Camera-type eye (tissue), 1 donor: ENCODE data around the gene KLHL29. TPM values are rescaled to one million over a fixed set of nuclear protein-coding genes. Genes with fewer than 3 reads are reported as not detected.

ENCODE experiments used
- total RNA-seq: library from RNA; depleted of rRNA; stranded (reverse); fragments of >200 nt; gene quantifications from one replicate; pipeline ENCODE4 v1.2.3, GENCODE V29; 2014

KLHL29 gene
- 31.6 TPM for total RNA-seq

DNA sequence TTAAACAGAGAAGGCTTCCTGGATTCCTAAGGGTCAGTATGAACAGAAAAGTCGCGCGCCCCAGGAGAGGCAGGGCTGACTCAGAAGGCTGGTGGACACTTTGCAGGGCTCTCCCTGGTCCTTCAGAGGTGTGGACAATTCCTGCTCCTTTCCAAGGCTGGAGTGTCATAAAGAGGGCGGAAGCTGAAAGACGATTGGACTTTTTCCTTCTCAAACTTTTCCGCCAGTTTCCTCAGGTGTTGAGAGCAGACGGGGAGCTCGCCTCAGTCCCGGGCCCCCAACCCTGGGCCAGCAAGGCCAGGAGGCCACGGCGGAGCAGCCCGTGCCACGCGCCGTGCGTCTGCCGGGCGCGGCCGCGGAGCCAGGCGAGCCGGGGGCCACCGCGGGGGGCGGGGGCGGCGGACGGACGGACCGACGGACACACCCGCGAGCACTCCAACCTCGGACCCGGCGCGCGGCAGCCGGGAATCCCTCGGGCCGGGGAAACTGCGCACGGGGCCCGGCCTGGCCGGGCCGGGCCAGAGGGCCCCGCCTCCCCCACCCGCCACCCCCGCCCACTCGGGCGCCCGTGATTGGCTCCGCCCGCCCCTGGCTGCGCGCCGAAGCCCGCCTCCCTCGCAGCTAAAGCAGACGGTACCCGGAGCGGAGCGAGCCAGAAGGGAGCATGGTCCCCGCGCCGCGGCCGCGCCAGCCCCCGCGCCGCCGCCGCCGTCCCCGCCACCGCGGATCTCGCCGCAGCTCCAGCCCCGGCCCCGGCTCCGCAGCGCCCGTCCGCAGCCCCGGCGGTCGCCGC is at the start of gene KLHL29:
KLHL29 (plus strand) TSS at position 629 of the 793 bp plus-strand sequence. CDS start 177,018 bp downstream, outside the sequence.

